WTC11 (cell line): ENCODE results near the gene MED22. TPM values are rescaled to one million over a fixed set of nuclear protein-coding genes. Genes with fewer than 3 reads are reported as not detected.

ENCODE experiments used
- ATAC-seq: fragments of 200-7000 bp; cut with Tn5 transposase; 2 replicates; pipeline ENCODE4 v1.10.0; 2021; ENCODE audit warnings: mild to moderate bottlenecking, moderate library complexity
- CTCF ChIA-PET: fragments of 300-600 bp; sonication (Branson Sonifier 250); formaldehyde crosslinking; loops from one replicate; lab custom pipeline; 2021; ENCODE audit warnings: antibody characterized with exemption; lab: Charles Lee
- POLR2A ChIA-PET: fragments of 350-600 bp; sonication (Branson Sonifier 250); formaldehyde crosslinking; loops from one replicate; lab custom pipeline; 2021; ENCODE audit warnings: antibody characterized with exemption; lab: Charles Lee
- DNase-seq: peaks from one replicate; pipeline ENCODE4 v3.0.0; 2021; ENCODE audit warnings: low spot score
- H3K27ac Mint-ChIP-seq: 2 replicates; pipeline ENCODE4 v1.8.0; 2021; ENCODE audit warnings: mixed read lengths
- H3K27me3 Mint-ChIP-seq: 2 replicates; pipeline ENCODE4 v1.8.0; 2021; ENCODE audit warnings: low read depth, mild to moderate bottlenecking, moderate library complexity, mixed read lengths
- H3K36me3 Mint-ChIP-seq: 2 replicates; pipeline ENCODE4 v1.8.0; 2021; ENCODE audit warnings: mixed read lengths
- H3K4me1 Mint-ChIP-seq: 2 replicates; pipeline ENCODE4 v1.8.0; 2022; ENCODE audit warnings: mixed read lengths
- H3K4me3 Mint-ChIP-seq: 2 replicates; pipeline ENCODE4 v1.8.0; 2021; ENCODE audit warnings: mild to moderate bottlenecking, moderate library complexity, mixed read lengths
- H3K9me3 Mint-ChIP-seq: 2 replicates; pipeline ENCODE4 v1.8.0; 2021; ENCODE audit warnings: mixed read lengths
- AFF4 ChIP-seq: sonication (generic); formaldehyde crosslinking; IDR thresholded peaks from 2 replicates; pipeline ENCODE4 v1.8.1; 2023; ENCODE audit warnings: mild to moderate bottlenecking, missing genetic modification reagents, borderline replicate concordance
- ATF3 ChIP-seq: sonication (generic); formaldehyde crosslinking; conservative IDR thresholded peaks from 2 replicates; pipeline ENCODE4 v1.8.1; 2022; ENCODE audit warnings: mild to moderate bottlenecking, missing genetic modification reagents
- CDX4 ChIP-seq: fragments of 250-450 bp; sonication (Bioruptor Pico); IDR thresholded peaks from 2 replicates; pipeline ENCODE4 v1.9.0; 2021; ENCODE audit warnings: moderate library complexity, mild to moderate bottlenecking, inconsistent platforms, borderline replicate concordance
- EMX1 ChIP-seq: fragments of 250-450 bp; sonication (Bioruptor Pico); IDR thresholded peaks from 2 replicates; pipeline ENCODE4 v1.8.0; 2021; ENCODE audit warnings: mild to moderate bottlenecking
- FOXK1 ChIP-seq: sonication (generic); formaldehyde crosslinking; IDR thresholded peaks from 2 replicates; pipeline ENCODE4 v1.8.0; 2022; ENCODE audit warnings: mild to moderate bottlenecking, moderate library complexity, missing genetic modification reagents
- GRHL2 ChIP-seq: fragments of 250-450 bp; sonication (Bioruptor Pico); IDR thresholded peaks from 2 replicates; pipeline ENCODE4 v1.8.0; 2022; ENCODE audit warnings: mild to moderate bottlenecking, moderate library complexity; ENCODE audit not compliant: insufficient replicate concordance, severe bottlenecking
- JAZF1 ChIP-seq: fragments of 250-450 bp; sonication (Bioruptor Pico); IDR thresholded peaks from 2 replicates; pipeline ENCODE4 v1.9.0; 2021; ENCODE audit warnings: moderate library complexity, mild to moderate bottlenecking, inconsistent platforms
- MXD4 ChIP-seq: fragments of 250-450 bp; sonication (Bioruptor Pico); IDR thresholded peaks from 2 replicates; pipeline ENCODE4 v1.8.0; 2021; ENCODE audit warnings: mild to moderate bottlenecking, moderate library complexity, borderline replicate concordance
- NFE2L1 ChIP-seq: sonication (generic); formaldehyde crosslinking; IDR thresholded peaks from 2 replicates; pipeline ENCODE4 v1.8.1; 2023; ENCODE audit warnings: missing genetic modification reagents
- NR2C2 ChIP-seq: sonication (generic); formaldehyde crosslinking; IDR thresholded peaks from 2 replicates; pipeline ENCODE4 v1.8.0; 2022; ENCODE audit warnings: mild to moderate bottlenecking, missing genetic modification reagents
- PREB ChIP-seq: sonication (generic); formaldehyde crosslinking; IDR thresholded peaks from 2 replicates; pipeline ENCODE4 v1.8.1; 2022; ENCODE audit warnings: mild to moderate bottlenecking, missing genetic modification reagents, moderate library complexity, borderline replicate concordance
- PRRX2 ChIP-seq: fragments of 250-450 bp; sonication (Bioruptor Pico); IDR thresholded peaks from 2 replicates; pipeline ENCODE4 v1.8.0; 2021; ENCODE audit warnings: mild to moderate bottlenecking
- TEAD4 ChIP-seq: sonication (generic); formaldehyde crosslinking; IDR thresholded peaks from 2 replicates; pipeline ENCODE4 v1.8.0; 2022; ENCODE audit warnings: mild to moderate bottlenecking, missing genetic modification reagents
- TP53 ChIP-seq: sonication (generic); formaldehyde crosslinking; IDR thresholded peaks from 2 replicates; pipeline ENCODE4 v1.8.1; 2023; ENCODE audit warnings: mild to moderate bottlenecking, missing genetic modification reagents
- ZBTB21 ChIP-seq: sonication (generic); formaldehyde crosslinking; IDR thresholded peaks from 2 replicates; pipeline ENCODE4 v1.8.1; 2023; ENCODE audit warnings: mild to moderate bottlenecking, missing genetic modification reagents, borderline replicate concordance
- ZNF263 ChIP-seq: sonication (generic); formaldehyde crosslinking; IDR thresholded peaks from 2 replicates; pipeline ENCODE4 v1.8.1; 2022; ENCODE audit warnings: low read depth, mild to moderate bottlenecking, moderate library complexity, missing genetic modification reagents
- ZNF317 ChIP-seq: sonication (generic); formaldehyde crosslinking; IDR thresholded peaks from 2 replicates; pipeline ENCODE4 v1.8.1; 2023; ENCODE audit warnings: low read depth, mild to moderate bottlenecking, moderate library complexity, missing genetic modification reagents, borderline replicate concordance
- total RNA-seq: library from RNA; stranded (reverse); gene quantifications from 3 replicates; pipeline ENCODE4 v1.2.3, GENCODE V29; 2021
- TF ChIP-seq, protein P1 (sequence below): sonication (generic); formaldehyde crosslinking; IDR thresholded peaks from 2 replicates; pipeline ENCODE4 v1.8.0; 2022; ENCODE audit warnings: mild to moderate bottlenecking, missing genetic modification reagents
- TF ChIP-seq, protein P2 (sequence below): sonication (generic); formaldehyde crosslinking; IDR thresholded peaks from 2 replicates; pipeline ENCODE4 v1.8.1; 2022; ENCODE audit warnings: low read depth, missing genetic modification reagents, borderline replicate concordance

The MED22 gene
- total RNA-seq, 1 experiment from 2014 or later: 59.5 TPM

DNA sequence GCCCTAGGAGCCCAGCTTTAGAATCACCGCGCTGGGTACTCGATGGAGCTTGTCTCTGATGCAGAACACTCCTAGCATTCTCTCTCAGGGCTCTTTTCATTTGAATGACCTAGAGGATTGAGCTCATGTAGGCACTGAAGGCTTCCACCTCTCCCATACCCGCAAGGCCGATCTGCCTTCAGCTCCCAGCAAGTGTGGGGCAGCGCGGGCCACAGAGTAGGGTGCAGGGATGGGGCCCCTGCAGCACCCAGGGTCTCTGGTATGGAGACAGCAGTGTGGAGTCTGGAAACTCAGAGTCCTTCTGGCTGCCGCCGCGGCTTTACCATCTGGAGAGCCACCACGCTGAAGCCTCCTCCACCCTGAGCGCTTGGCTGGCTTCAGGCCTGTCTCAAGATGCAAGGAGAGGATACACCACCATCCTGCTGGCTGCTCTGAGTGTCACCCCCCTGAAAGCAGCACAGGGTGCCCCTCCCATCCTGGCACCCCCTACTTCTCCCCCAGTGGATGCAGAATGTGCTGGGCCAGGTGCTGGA is 41.2 kb upstream of the MED22 start (continued):
- TF ChIP-seq MXD4 (CRISPR knock-in tag) (no peak), FOXK1 (CRISPR knock-in tag) (no peak), GRHL2 (CRISPR knock-in tag) (no peak), PRRX2 (CRISPR knock-in tag) (no peak), EMX1 (CRISPR knock-in tag) (no peak), CDX4 (CRISPR knock-in tag) (no peak)

GRCh38 chr9:133387680-133388079 is 39.7 kb upstream of the MED22 start:
- H3K36me3 Mint-ChIP-seq: peaks cover 5% of the 10 kb centered on the region
- TF ChIP-seq ZNF263 (CRISPR knock-in tag) (no peak), TP53 (CRISPR knock-in tag) (no peak), MXD4 (CRISPR knock-in tag) (no peak), JAZF1 (no peak), ATF3 (CRISPR knock-in tag) (no peak), AFF4 (CRISPR knock-in tag) (no peak), ZNF317 (no peak), TEAD4 (CRISPR knock-in tag) (no peak), CDX4 (CRISPR knock-in tag) (no peak), NR2C2 (no peak), NFE2L1 (no peak), ZBTB21 (CRISPR knock-in tag) (no peak), PREB (no peak)
- TF ChIP-seq, protein P1, sequence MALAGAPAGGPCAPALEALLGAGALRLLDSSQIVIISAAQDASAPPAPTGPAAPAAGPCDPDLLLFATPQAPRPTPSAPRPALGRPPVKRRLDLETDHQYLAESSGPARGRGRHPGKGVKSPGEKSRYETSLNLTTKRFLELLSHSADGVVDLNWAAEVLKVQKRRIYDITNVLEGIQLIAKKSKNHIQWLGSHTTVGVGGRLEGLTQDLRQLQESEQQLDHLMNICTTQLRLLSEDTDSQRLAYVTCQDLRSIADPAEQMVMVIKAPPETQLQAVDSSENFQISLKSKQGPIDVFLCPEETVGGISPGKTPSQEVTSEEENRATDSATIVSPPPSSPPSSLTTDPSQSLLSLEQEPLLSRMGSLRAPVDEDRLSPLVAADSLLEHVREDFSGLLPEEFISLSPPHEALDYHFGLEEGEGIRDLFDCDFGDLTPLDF (CRISPR knock-in tag): no peak
- TF ChIP-seq, protein P2, sequence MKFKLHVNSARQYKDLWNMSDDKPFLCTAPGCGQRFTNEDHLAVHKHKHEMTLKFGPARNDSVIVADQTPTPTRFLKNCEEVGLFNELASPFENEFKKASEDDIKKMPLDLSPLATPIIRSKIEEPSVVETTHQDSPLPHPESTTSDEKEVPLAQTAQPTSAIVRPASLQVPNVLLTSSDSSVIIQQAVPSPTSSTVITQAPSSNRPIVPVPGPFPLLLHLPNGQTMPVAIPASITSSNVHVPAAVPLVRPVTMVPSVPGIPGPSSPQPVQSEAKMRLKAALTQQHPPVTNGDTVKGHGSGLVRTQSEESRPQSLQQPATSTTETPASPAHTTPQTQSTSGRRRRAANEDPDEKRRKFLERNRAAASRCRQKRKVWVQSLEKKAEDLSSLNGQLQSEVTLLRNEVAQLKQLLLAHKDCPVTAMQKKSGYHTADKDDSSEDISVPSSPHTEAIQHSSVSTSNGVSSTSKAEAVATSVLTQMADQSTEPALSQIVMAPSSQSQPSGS: no peak
- no peak overlapping the region for H3K4me3 Mint-ChIP-seq
- ChIA-PET POLR2A (no interaction called here), CTCF (interaction anchor here (1.7 kb wide), 1 partner anchor 45 kb away, joined by 5 read pairs; no protein-coding TSS in a partner anchor)
- DNase-seq (no peak), ATAC-seq (no peak)
- peaks cover 16% of the 10 kb centered on the region for H3K9me3 Mint-ChIP-seq
- no peaks in the 10 kb centered on the region for H3K4me1 Mint-ChIP-seq
- peaks cover 18% of the 10 kb centered on the region for H3K27me3 Mint-ChIP-seq
- H3K27ac Mint-ChIP-seq: no peak overlapping the region
